HG02885 (cell line): Measurements from ENCODE around the gene CMTM8.

Source experiments
- ATAC-seq: cut with Tn5 transposase; IDR thresholded peaks from one replicate; pipeline ENCODE4 v1.9.1; 2021; ENCODE audit warnings: mild to moderate bottlenecking; ENCODE audit not compliant: unreplicated experiment, poor library complexity

Gene CMTM8

GRCh38 chr3:32401126-32401525 lies 162.6 kb downstream of the CMTM8 start:
- ATAC-seq = no peak

DNA sequence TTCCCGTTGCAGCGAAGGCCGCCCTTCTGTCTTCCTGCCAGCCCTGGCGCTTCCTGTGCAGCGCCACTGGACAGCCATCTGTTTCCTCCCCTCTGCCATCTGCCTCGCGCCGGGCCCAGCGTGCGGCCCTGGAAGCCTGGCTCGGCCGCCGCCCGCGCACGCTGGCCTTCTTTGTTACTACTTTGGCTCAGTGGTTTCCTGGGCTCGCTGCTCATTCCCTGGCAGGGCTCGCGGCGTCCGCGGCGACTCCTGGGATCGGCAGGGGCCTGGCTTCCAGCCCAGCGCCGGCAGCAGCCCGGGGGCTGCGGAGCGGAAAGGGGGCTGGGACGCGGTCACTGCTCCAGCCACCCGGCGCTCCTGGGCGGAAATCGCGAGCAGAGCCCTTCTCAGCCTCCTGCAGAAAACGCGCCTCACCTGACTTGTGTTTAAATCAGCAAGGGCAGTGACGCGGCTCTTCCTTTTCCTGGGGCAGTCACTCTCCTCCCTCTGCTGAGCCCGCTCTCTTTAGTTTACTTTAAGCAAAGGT lies 163.1 kb downstream of the CMTM8 start:
- peak; percentile 70 for ATAC-seq

DNA sequence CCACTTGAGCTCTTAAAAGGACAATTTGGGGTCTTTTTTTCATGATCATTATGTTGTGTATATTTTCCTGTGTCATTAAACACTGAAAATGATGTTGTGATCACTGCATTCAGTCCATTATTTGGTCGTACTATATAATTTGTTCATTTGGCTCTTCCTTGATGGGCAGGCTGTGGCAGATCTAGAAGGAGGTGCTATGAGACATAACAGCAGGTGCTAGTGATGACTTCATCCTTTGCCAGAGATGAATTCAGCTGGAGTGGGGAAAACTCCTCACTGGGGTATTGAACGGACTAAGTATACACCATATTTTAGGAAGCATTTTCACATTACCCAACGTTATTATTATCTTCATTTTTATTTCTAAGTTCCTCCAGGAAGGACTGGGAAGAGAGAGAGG lies 165.2 kb downstream of the CMTM8 start:
- no peak for ATAC-seq

- ATAC-seq = no peak
Observed at GRCh38 chr3:32404714-32405113, 166.2 kb downstream of the CMTM8 start.

- no peak for ATAC-seq
Observed at GRCh38 chr3:32405155-32405554, 166.7 kb downstream of the CMTM8 start.

GRCh38 chr3:32405711-32406323 lies 167.3 kb downstream of the CMTM8 start:
- ATAC-seq = no peak

GRCh38 chr3:32406486-32407408 lies 168.3 kb downstream of the CMTM8 start:
- no peak for ATAC-seq

DNA sequence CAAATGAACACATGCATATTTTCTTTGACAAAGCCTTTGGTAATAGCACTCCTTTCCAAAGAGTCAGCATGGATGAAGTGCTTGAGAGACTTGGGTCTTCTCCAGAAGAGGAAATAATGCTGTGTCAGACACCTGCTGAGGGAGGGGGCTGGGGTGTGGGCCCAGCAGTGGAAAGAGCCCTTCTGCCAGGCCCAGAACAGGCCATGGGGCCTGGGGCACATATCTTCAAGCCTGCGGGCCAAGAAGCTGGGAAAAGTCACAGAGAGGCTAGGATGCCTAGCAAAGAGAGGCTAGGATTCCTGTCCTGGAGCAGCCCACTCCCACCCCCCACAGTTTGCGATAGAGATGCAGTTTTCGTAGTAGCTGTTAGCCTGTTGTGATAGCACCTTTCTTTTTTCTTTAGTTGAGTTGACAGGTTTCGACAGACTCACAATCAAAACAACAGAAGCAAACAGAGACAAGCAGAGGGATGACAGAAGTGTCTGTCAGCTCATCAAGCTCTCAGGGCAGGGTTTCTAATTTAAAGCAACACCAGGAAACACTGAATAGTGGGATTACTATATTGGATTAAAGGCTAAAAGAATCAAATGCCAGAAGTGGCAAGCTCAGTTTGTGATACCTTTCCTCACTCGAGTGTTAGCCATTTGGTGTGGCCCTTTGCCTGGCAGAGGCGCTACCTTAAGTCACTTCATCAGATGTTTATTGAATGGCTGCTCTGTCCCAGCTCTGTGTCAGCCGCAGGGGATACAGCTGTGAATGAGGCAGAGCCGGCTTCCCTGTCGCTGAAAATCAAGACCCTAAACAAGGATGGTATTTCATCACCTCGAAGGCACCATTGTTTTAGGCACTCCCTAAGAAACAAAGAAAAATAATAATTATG lies 172.1 kb downstream of the CMTM8 start:
- no peak for ATAC-seq

DNA sequence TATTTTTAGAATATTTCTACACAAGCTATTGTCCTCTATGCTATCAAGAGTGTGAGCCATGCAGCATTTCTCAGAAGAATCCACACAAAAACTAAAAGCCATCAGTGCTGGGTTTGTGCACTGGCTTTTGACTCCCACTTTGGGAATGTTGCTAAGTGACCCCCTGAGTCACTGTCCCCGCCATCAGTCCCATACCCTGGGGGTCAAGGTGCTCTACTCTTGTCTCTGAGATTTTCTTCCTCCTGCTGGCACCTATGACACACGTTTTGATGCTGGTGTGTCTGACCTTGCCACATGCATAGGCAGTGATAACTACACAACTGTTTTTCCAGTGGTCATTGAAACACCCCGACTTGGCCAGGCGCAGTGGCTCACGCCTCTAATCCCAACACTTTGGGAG lies 173.0 kb downstream of the CMTM8 start:
- ATAC-seq = no peak

- no peak for ATAC-seq
Observed at GRCh38 chr3:32412887-32413286, 174.4 kb downstream of the CMTM8 start.

- no peak for ATAC-seq
Observed at GRCh38 chr3:32413845-32414521, 175.5 kb downstream of the CMTM8 start.

DNA sequence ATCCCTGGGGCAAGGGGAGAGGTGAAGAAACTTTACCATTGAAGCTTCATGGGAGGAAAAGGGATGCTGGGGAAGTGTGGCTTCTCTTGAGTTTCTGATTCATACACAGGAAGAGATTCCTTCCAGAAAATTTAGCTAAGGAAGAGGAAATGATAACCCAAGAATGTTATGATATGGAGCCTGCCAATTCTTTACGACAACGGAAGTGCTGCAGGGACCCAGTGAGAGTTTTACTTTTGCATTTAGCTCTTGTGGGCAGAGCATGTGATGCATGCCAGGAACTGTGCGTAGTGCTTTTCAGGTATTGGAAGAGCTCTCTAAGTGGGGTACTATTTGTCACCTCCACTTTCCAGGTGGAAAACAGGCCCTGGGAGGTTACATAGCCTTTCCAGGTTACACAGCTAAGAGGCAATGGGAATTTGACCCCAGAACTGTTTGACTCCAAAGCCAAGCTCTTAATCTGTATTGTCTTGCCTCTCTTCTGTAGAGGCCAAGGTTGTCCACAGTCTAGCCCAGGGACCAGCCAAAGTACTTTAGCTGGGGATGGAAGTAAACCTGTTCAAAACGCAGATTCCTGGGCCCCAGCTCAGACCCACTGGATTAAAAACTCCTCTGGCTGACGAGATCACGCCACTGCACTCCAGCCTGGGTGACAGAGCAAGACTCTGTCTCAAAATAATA lies 176.2 kb downstream of the CMTM8 start:
- ATAC-seq = peak; percentile 66

DNA sequence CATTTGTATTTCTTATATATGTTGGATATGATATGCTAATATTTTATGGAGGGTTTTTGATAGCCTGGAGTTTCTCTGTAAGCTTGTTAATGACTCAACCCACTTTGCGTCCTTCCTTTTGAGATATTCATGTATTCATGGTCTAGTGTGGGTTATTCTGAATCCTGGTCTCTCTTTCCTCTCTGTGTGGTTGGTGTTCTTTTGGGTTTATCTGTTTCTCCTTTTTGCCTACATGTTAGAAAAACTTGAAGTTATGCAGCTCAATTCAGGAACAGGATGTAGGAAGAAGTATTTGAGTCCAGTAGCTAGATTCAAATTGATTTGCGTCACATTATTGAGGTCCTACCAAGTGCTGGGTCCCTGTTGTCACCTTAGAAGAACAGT lies 181.3 kb downstream of the CMTM8 start:
- no peak for ATAC-seq
